Activated T-cell treated with anti-CD3 and anti-CD28 coated beads for 1 hour (primary cell): ENCODE data around the gene NAE1.
A peak's percentile ranks its signal among the peaks of the same experiment; 100 is the strongest.
"Not testable (repeated sequence)": the region's sequence is repeated elsewhere in the genome, so short reads cannot be mapped to it uniquely, and the experiment has no call there.

Experiments
- DNase-seq: peaks from one replicate; pipeline ENCODE4 v3.0.0-alpha.2; 2020; ENCODE audit warnings: low read depth

Gene NAE1

DNA sequence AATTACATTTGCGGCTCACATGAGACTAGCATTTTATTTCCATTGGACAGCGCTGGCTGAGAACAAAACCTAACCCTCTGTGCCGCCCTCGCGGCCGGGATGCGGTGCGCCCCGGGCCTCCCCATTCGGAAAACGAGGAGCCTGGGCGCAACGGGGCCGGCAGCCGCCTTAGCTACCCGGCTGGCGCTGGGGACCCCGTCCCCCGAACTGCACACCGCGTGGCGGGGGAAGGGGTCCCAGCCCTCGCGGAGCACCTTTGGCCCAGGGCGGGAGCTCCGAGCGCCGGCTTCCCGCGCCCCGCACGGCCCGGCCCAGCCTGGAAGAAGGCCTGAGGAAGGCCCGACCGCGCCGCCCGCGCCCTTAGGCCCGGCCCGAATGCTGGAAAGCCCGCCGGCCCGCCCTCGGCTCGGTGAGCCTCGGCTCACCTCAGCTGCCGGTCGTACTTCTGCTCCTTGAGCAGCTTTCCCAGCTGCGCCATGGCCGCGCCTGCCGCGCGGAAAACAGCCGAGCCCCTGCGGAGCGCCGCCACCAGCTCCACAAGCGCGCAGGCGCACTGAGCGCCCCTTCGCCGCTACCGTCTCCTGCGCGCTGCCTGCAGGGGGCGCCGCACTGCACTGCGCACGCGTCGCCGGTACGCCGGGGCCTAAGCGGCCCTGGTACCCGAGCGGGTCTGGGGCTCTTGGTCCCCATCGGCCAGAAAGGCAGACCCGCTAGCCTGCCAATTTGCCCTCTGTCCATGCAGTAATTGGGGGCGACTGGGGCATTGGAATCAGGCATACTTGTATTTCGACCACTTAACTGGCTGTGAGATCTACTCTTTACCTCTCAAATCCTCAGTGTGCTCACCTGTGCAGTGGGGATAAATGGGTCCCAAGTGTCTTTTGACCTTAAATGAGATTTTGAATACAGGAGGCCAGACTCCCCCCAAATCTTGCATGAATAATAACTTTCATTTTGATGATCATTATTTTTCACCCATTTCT lies at the start of gene NAE1:
NAE1 (minus strand) TSS at position 555 of the 983 bp plus-strand sequence; CDS start at position 478, 77 bp downstream.
- DNase-seq: peak; percentile 84

DNA sequence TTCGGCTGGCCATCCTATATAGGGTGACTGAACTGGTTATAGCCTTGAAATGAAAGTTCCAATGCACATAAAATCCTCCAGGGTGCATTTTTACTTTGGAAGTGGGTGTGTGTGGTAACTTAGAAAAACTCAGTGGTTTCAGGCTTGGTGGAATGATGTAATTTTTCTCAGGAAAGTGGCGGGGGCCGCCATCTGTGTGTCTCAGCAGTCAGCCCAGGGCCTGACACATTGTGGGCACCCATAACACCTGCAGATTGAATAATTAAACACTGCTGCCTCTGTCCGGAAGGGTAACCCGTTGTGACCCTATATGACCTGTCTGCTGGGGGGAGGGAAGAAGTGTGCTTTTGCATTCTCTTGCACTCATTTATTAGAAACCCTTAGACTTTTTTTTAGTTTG lies 47.3 kb upstream of the NAE1 start:
- DNase-seq: no peak

DNA sequence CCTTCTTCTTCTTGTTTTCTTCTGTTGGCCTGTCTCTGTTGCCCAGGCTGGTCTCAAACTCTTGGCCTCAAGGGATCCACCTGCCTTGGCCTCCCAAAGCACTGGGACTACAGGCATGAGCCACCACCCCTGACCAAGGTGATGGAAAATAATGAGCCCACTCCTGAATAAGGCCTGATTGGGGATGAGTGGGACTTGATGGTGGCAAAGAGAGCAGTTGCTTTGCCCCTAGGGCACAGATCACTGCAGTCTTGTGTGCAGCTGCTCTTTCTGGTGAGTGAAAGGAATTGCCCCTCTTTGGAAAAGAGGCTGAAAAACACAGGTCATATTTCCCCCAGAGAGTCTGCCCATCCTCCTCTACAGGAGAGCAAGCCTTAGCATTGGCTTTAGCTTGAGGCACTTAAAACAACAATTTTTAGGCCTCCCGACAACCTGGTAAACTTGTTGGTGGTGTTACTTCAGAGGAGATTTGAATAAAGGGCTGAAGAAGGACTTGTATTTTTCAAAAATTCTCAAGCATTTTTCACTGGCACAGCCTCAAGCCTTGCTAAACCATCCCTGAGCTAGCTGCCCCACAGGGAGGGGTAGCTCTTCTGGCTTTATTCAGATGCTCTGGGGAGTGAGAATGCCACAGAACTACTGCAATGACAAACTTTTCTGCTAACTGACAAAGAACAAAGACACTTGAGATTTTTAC lies 43.5 kb upstream of the NAE1 start:
- DNase-seq: no peak

DNA sequence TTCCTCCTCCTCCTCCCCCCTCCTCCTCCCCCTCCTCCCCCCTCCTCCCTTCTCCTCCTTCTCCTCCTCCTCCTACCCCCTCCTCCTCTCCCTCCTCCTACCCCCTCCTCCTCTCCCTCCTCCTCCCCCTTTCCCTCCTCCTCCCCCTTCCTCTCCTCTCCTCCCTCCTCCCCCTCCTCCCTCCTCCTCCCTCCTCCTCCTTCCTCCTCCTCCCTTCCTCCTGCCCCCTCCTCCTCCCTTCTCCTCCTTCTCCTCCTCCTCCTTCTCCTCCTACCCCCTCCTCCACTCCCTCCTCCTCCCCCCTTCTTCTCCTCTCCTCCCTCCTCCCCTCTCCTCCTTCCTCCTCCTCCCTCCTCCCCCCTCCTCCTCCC lies 42.9 kb upstream of the NAE1 start:
- no peak for DNase-seq

DNA sequence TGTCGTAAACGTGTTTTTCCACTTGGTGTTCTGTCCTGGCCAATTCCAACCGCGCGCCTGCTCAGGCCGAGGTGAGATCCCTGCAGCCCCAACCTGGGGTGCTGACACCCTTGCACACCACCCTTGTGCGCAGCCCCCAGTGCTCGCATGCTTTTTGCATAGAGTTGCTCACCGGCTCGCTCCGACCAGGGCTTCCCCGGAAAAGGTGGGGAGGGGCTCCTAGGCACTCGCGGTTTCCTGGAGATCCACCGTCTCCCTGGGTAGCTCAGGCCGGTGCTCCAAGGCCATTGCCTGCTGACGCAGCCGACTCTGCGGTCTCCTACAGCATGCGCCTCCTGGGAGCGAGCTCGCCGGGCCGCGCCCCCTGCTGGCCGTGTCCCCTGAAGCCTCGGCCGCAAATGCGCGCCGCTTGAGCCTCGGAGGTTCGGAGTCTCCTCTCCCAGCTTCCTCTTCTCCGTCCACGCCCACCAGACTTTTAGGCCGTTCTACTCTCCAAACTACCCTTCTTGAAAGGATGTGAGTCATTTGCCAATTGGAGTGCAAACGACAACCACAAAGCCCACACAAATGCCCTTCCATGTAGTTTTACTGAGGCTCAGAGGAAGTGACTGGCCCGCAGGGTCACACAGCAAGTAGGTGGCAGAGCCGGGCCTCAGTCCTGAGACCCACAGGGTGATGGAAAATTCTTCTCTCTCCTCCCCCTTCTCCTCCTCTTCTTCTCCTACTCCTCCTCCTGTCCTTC lies 42.3 kb upstream of the NAE1 start:
- DNase-seq: peak; percentile 82

DNA sequence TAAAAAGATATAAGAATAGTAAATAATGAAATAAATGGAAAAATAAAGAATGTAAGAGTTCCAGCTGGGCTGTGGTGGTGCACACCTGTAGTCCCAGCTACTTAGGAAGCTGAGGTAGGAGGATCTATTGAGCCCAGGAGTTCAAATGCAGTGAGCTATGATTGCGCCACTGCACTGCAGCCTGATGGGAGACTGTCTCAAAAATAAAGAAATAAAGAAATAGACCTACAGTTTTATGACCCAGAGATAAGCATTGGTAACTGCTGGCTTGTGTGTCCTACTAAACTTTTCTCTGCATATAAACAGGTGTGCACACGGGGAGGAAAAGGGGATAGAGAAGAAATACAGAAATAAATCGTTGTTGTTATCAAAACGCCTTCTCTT lies 41.8 kb upstream of the NAE1 start:
- no peak for DNase-seq

DNA sequence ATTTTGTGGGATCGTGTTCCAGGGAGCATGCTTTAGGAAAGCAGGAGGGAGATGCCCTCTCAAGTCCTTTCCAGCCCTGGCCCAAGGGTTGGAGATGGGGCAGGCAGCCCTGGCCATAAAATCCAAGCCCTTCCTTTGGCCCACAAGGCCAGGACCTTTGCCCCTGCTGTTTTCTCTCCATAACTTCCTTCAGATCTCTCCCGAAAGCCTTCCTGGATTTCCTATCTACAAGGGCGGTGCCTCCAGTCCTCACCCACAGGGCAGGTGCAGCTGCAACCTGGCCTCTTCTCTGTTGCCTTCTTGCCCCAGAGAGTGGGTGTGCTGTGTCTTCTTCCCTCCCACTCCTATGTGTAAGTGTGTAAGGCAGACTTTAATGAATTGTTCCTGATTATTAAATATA lies 41.1 kb upstream of the NAE1 start:
- no peak for DNase-seq

DNA sequence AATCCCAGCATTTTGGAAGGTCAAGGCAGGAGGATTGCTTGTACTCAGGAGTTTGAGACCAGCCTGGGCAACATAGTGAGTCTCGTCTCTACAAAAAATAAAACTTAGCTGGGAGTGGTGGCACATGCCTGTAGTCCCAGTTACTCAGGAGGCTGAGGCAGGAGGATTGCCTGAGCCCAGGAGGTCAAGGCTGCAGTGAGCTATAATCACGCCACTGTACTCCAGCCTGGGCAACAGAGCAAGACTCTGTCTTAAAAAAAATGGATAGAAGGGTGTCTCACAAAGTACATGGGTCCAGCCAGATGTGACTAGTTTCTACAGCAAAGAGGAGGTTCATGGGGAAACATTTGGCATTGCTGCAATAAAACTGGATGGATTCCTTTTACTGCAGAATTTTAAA lies 40.6 kb upstream of the NAE1 start:
- DNase-seq: not testable (repeated sequence)

DNA sequence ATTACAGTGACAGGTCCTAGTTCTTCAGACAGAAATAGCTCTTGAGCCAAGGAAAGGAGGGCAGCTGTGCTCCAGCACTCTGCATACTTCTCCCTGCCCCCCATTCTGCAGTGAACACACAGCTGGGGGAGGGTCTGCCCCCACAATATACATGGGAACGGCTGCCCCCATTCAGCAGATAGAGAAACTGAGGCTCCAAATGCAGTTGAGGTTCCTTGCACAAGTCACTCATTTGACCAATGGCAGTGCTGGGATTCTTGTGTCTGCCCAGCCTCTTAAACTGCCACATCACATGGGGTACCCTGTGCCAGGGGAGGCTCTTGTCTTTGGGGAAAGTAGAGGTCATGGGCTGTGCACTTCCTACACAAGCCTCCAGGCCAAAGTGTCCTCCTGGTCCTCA lies 38.6 kb upstream of the NAE1 start:
- no peak for DNase-seq

DNA sequence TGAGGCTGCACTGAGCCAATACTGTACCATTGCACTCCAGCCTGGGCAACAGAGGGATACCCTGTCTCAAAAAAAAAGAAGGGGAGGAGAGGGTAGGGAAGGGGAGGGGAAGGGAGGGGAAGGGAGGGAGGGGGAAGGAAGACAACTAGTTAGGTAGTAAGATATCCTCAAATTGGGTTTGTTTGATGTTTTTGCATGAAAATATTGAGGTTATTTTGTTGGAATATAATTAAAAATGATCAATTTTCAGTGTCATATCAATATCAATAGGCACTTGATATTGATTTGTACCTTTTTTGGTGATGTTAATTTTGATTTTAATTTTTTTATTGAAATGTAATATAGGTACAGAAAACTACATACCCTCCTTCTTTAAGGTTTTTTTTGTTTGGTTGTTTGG lies 32.9 kb upstream of the NAE1 start:
- DNase-seq: no peak

DNA sequence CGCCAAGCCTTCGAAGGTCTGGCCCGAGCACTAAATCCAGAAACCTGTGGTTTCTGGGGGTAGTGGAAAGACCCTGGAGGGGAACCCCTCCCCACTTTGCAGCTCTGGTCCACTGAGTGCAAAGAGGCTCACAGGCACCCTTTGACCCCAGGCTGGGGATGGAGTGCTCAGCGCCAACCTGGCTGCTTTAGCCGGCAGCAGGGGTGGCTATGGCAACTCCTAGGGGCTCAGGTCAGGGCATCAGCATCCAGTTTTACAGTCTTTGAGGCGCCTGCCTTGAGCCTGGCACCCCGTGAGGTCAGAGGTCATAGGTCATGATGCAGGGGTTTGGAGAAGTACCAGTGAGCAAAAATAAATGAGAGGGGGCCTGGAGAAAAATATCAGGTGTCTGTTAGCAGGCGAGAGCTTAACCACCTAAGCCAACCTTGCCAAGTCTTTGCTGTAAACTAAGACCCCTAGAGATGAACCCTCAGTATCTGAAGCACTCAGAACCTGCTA lies 31.3 kb upstream of the NAE1 start:
- no peak for DNase-seq

DNA sequence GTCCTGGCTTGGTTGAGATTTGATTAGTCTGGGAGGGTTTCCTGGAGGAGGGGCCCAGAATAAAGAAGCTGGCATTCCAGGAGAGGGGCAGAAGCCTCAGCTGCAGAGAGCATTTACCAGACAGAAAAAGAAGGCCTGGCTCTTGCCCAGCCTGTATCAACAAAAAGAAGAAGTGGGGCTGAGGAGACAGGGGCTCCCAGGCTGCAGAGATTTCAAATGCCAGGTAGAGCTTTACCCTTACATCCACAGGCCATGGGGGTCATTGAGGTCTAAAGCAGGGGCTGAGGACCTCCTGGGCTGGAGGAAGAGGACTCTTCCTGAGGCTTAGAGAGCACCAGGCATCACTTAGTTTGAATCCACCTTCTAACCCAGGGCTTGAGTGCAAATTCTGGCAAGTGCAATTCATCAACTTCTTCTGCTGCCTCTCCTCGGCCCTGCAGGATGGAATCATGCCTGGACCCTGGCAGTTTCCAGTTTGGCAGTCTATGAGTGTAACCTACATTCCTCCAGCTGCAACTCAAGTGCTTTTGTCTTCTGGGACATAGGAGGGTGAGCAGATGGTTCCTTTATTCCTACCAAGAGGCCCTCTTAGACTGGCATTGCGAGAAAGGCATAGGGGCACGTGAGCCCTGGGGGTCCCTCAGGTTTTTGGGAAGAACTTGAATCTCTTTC lies 28.8 kb upstream of the NAE1 start:
- DNase-seq: no peak

DNA sequence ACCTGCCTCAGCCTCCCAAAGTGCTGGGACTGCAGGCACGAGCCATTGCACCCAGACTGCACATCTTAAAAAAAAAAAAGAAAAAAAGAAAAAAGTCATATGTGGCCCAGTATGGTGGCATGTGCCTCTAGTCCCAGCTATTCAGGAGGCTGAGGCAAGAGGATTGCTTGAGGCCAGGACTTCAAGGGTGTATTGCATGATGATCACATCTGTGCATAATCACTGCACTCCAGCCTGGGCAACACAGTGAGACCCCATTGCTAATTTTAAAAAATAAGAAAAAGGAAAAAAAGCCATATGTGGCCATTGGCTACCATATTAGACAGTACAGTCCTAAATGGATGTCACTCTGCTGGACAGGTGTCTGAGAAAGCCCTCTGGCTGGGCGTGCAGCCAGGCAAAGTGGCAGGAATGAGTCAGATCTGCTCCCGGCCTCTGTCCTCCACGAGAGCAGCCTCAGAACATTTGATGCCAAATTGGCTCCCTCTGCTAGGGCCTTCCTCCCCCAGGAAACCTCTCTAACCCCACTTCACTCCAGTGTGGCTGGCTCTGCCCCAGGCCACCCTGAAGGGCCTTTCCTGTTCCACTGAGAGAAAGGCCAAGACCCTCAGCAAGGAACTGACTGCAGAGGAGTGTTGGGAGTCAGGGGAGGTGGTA lies 28.1 kb upstream of the NAE1 start:
- no peak for DNase-seq

DNA sequence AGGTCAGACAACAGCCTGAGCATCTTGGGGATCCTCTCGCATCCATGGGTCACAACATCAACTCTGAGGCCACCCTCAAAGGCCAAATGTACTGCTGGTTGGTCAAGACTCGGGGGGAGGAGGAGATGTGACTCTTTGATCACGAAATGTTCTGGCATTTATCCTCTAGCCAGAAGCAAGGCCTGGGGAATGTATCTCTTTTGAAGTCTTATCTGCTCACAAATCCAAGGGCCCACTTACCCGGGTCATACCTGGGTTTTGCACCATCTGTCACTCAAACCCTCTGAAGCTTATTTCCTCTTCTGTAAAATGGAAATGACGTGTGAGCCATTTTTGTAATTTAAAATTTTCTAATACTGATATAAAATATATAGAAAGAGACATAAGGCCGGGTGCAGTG lies 26.7 kb upstream of the NAE1 start:
- no peak for DNase-seq

DNA sequence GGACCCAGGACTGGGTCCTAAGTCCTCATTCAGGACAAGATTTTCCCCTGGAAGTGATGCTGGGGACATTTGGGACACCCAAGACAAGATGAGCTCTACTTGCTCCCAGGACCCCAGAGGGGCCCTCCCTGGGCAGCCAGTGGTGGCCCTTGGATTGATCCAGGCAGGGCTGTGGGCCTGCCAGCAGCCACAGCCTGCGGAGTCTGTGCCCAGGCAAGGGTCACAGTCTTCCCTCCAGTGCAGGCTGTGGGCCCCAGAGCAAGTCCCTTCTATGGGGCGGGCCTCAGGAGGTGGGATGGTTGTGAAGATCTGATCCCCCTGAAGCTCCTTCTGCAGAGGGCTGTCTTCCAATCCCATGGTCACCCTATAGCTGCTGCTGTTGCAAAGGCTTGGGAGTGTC lies 26.0 kb upstream of the NAE1 start:
- no peak for DNase-seq

DNA sequence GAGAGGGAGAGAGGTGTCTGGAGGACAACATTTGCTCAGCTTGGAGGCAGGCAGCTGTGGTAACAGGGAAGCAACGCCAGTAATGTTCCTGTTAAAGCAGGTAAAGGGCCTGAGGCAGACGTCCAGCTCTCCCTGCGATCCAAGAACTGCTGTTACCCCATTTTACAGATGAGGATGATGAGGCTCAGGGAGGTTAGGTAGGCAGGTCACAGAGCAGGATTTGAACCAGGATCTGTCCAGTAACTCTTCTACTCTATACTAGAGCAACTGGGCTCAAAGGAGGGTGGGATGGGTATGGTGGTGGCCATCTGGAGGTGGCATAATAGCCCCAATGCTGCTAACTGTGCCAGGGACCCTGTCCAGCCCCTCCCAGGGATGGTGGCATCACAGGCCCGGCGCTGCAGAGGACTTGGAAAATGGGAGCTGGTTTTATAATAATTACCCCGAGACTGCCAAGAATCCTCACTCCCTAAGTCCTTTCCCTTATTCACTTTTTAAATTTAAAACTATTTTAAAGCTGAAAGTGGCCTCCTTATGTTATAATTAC lies 25.5 kb upstream of the NAE1 start:
- DNase-seq: no peak

DNA sequence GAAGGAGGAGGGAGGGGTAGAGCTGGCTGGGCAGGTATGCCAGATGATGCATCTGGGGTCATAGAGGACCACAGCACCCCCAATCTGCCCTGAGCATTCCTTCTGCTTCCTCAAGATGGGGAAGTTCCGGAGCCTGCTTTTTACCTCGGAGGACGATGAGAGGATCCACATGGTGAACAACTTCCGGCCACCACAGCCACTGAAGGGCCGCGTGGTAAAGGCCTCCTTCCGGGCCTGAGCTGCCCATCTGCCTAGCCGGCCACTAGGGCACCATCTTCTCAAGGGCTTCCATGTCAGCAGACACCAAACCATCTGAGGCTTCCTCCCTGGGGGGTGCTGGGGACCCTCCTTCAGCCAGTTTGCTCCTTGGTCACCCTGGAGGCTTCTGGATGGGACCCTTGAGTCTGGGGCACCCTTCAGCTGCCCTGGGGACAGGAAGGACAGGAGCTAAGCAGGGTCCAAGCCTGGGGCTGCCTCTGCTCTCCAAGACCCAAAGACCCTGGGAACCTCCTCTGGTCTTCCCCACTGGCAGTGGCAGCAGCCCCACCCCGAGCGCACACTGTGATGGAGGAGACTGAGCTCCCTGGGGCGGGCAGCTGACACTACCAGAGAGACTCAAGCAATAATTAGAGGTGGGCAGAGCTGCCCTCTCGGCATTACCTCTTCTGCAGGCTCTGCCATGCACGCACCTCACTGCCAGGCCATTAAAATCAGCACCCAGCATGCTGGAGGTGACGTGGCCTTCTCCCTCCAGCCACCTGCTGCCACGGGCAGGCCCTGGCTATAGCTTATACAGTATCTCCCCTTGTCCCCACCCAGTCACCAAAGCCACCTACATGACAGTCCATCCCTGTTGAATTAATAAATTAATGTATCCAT lies 22.7 kb upstream of the NAE1 start:
- no peak for DNase-seq

DNA sequence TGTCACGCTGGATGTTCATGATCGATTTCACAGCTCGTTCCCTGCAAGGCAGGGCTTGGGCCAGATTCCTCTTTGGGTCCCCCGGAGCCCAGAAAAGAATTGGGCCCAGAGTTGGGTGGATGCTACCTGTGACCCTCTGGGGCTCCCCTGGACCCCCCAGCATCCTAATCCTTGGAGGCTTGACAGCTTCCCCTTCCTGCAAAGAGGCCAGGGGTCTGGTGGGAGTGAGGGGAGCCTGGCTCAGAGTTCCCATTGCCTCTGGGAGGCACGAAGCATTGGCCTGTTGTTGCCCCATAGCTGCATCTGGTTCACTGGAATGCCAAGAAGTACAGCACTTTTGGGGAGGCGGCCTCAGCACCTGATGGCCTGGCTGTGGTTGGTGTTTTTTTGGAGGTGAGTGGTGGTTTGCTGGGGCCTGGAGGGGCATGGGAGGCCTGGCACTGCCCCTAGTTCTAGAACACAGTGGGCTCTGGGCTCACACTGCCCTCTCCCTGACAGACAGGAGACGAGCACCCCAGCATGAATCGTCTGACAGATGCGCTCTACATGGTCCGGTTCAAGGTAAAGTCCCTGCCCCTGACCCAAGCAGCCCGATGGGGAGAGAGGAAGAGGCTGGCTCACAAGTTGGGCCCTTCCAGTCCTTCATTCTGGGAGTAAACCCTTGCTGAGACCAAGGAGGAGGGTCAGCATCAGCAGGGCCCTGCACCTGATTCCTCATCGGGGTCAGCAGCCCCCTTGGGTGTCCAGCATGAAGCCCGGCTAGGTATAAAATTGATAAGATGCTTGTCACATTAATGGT lies 20.6 kb upstream of the NAE1 start:
- DNase-seq: no peak

DNA sequence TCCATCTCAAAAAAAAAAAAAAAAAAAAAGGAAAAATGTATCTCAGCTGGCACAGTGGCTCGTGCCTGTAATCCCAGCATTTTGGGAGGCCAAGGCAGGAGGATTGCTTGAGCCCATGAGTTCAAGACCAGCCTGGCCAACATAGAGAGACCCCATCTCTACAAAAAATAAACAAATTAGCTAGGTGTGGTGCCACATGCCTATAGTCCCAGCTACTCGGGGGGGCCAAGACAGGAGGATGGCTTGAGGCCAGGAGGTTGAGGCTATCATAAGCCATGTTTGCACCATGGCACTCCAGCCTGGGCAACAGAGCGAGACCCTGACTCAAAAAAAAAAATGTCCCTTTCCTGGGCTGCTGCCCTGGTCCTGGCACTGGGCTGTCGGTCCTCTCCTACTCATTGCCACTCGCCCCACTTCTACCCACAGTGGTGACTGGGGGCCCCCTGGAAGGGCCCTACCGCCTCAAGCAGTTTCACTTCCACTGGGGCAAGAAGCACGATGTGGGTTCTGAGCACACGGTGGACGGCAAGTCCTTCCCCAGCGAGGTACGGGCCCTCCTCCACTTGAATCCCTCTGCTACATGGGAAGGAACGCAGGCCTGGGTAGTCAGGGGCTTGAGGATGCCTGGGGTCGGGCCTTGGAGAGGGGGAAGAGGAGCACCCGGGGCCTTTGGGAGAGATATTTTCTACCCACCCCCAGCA lies 19.5 kb upstream of the NAE1 start:
- no peak for DNase-seq
